ENCODE results near the gene CPA3.

GRCh38 chr3:148911592-148911991, 46.5 kb downstream of the CPA3 start:
- TF ChIP-seq POLR2A (IDR thresholded peaks at IDR 0.05) (no peak), EP300 (IDR thresholded peaks at IDR 0.05) (no peak)

Data from ovary (tissue), 1 donor.